ENCODE results near the gene SEMA5B.

SEMA5B gene

DNA sequence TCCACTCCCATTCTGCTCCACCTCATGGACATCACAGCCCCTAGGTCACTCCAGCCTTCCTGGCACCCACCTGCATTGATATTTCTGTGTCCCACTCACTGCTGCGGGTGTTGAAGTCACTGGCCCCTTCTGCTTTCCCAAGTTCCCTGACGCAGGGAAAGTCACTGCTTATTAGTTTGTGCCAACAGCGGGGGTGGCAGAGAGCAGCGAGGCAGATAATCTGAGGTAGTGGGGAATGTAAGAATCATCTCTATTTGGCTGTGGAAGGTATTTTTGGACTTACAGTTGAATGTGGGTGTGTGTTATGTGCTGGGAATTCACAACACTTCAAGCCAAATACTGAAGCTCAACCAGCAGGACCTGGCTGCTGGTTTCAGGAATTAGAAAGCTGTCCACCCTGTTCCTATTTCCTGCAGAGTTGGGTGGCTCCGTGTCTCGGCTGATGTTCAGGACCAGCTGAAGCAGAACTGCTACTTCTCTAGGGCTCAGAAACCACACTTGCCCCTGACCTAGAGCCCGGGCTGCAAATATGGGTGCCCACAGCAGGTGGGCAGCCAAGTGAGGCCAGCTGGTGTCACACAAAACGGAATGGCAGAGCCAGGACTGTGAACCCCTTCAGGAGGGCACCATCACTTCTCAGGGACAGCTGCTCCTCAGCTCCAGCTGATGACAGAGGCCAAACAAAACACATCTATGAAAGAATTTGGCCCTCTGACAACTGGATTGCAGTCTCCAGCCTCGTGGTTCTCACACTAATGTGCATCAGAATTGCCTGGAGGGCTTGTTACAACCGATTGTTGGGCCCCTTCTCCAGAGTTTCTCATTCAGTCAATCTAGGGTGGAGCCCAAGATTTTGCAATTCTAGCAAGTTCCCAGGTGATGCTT lies 57.7 kb downstream of the SEMA5B start:
- DNase-seq: no peak

DNA sequence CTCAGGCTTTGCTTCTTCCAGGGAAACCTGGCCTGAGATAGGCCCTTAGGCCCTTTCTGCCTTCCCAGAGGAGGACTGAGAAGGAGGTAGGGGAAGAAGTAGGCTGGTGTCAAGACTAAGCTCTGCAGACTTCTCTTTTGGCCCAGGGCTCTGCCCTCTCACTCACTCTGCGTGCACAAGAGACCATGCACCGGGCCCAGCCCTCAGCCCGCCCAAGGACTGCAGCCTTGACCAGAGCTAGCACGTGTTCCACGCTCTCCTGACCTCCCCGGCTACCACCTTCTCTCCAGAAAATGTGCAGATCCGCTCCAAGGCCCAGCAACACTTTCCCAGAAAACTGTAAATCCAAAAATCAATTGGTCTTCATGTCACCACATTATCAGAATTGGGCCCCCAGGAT lies 59.8 kb downstream of the SEMA5B start:
- DNase-seq: no peak

DNA sequence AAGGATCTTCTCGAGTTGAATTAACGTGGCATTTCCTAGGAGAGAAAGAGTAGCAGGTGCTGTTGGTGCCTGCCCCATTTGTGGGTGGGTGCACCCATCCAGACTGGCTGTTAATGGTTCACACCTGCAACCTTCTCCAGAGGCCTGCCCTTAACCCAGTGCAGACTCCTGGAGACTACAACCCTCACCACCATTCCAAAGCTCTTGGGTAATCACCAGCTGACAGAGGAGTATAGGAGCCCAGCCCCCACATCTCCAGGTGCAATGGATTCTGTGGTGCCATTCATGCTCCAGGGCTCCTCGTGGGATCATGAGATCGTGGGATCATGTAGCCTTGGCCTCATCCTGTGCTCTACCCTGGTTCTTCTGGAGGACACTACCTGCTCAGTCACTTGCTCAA lies 60.2 kb downstream of the SEMA5B start:
- no peak for DNase-seq

DNA sequence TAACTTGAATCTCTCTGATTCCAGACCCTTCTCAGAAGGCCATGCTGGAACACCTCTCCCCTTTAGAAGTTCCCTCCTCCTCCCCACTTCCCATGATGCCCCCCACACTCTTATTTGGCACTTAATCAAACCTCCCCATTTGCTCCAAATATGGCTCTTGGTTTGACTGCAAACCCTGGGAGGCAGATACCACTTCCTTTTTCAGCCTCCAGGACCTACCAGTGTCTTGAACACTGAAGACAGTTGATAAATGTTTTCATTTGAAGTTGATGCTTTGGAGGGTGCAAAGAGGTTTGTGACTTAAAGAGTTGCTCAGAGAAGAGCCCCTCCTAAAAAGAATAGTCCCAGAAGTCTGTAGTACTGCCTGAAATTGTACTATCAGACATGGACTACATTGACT lies 61.5 kb downstream of the SEMA5B start:
- no peak for DNase-seq

DNA sequence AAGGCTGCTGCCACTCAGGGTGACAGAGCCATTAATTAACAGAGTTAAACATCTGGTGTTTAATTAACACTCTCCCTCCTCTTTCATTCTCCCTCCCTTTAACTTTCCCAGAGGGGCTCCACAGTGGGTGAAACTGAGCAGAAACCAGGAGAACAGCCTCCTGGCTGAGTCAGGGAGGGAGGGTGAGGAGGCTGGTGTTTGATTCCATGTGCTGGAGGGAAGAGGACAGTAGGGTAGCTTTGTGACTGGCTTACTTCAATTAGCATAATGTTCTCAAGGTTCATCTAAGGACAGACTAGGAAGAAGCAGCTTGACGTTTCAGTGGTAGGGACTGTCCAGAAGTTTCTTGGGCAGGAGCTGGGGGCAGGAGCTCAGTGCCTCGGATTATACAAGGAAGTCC lies 62.8 kb downstream of the SEMA5B start:
- DNase-seq: no peak

DNA sequence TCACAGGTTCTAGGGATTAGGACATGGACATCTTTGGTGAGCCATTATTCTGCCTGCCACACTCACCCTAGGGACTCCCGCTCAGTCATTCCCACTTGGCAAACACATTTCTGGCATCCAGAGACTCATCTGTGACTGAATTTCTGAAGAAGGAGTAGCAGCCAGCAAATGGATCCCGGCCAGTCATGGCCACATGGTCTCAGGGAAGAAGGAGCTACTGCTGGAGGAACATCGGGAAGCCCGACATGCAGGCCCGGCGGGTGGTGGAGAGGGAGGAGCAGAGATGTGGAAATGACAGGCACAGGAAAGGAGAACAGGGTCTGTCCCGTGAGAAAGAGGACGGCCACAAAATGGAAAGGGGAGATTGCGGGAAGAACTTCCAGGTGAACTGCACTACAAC lies 65.4 kb downstream of the SEMA5B start:
- no peak for DNase-seq

DNA sequence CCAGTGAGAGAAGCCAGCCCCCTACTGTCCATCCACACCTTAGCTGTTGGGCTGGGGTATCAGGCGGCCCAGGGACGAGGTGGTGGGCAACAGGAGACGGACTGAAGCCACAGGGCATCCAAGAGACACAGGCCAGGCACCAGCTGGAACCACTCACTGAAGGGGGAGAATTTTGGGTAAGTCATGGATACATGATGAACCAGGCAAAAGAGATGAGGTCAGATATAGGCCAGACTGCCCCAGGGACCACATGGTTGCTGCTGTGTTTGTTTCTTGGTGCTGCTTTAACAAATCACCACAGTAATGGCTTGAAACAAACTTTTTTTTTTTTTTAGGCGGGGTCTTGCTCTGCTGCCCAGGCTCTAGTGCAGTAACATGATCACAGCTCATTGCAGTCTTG lies 66.4 kb downstream of the SEMA5B start:
- DNase-seq: no peak

DNA sequence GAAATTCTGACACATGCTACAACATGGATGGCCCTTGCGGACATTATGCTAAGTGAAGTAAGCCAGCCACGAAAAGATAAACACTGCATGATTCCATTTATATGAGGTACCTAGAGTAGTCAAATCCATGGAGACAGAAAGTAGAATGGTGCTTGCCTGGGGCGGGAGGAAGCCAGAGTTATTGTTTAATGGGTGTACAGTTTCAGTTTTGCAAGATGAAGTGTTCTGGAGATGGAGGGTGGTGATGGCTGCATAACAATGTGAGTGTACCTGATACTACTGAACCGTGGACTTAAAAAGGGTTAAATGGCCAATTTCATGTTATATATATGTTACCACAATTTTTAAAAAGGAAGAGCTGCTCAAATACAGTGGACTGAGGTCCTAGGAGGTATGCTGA lies 66.9 kb downstream of the SEMA5B start:
- DNase-seq: no peak

DNA sequence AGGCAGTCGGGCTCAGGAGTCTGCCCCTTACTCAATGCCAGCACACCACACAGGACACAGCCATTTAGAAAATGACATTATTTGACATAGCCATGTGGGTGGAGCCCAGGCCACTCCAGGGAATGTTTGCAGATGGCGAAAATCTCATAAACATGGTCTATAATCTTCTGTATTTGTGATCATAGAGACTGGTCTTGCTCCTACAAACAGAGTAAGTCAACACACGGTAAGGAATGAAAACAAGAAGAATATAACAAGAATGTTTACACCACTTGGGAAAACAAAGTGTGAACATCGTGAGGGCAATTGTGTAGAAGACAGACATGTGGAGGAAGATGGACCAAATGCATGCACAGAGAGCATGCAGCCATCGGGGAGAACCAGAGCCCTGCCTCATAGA lies 68.2 kb downstream of the SEMA5B start:
- DNase-seq: no peak

DNA sequence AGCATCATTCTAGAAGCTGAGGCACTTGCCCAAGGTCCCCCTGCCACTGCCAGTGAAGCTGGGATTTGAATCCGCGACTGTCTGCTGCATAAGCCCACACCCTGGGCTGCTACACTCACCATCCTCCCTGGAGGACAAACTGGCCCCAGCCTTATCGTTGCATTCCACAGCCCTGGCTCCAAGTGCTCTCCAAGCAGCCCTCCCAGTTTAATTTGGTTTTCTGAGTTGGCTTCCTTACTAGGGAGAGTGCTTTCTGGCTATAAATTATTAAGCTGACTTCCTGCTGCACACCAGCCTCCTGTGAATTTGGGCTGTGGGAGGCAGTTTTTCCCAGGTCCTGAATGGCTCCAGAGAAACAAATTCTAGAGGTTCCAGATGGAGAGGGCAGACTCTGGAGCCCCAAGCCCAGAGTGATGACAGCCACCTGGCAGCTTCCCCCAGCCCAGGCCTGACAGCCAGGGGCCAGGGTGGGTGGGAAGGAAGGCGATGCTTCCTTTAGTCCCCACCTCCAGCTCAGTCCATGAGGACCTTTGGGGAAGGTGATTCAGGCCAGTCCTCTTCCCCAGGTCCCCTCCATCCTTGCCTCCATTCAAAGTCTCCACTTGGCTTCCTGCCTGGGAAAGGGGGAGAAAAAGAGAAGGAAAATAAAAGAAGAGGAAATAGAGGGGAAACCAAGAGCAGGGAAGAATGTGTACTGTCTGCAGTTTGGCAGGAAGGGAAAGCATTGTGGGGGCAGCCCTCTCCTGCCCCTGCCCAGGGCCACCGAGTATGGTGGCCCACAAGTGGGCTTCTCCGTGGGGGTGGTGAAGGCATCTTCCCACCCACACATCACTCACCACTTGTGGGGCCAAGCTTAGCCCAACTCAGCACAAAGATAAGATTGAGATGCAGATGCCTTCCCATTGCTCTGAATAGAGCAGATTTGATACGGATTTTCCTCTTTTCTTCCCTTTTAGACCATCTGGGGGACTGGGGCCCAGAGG lies 69.6 kb downstream of the SEMA5B start:
- DNase-seq: no peak

DNA sequence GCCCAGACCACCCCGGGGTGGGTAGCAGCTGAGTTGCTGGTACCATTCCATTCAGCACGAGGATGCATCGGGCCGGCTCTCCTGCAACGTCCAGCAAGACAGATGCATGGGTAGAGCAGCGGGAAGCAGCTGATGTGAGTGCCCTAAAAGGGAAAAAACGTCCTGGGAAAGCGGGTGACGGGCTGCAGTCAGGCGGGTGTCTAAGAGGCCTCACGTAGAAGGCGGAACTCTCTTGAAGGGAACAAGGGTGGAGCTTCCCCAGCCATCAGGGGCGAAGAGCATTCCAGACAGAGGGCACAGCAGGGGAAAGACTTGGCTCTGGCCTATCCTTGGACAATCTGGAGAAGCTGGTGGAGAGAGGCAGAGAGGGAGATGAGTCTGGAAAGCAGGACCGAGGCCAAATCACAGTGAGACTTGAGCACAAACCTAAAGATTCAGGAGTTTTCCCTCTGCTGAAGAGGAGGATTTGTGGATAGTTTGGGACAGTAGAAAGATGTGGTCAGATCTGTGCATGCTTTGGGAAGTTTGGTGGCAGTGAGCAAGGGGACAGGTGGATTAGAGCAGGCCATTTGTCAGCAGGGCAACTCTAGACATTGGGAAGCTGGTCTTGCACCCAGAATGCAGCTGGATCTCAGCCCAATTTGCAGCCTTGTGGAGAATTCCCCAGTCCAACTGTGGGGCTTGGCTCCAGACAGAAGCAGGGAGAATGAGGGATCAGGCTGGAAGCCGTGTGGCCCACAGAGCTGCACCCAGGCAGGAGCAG lies 70.7 kb downstream of the SEMA5B start:
- DNase-seq: no peak

DNA sequence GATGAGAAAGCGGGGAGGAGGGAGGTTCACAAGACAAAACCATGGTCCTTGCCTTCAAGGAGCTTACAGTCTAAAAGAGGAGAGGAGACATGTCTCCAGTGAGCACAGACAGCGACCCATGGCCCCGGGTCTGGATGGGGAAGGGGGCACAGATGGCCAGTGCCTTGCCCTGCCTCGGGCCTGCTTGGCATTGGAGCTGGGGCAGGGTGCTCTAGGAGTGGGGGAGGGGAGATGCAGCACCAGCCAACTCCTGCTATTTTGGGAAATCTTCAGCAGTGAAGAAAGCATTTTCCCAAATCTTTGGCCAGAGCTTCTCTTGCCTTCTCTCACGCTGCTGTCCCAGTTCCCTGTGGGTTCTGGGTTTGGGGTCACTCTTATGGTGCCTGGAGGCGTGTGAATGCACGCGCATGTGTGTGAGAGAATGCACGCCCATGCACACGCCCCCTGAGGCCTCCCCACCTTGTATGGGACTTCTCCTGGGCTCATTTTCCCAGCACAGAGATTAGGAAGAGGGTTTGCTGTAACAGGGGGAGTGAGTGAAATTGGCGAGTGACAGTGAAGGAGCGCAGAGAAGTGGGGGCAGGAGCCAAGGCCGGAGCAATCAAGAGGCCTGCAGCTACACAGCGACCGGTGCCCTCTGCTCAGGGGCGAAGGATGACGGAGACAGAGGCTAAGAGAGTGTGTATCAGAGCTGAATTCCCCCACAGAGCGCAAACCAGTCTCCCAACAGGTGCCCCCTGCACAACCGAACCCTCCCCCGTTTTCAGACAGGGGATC lies 71.5 kb downstream of the SEMA5B start:
- no peak for DNase-seq

DNA sequence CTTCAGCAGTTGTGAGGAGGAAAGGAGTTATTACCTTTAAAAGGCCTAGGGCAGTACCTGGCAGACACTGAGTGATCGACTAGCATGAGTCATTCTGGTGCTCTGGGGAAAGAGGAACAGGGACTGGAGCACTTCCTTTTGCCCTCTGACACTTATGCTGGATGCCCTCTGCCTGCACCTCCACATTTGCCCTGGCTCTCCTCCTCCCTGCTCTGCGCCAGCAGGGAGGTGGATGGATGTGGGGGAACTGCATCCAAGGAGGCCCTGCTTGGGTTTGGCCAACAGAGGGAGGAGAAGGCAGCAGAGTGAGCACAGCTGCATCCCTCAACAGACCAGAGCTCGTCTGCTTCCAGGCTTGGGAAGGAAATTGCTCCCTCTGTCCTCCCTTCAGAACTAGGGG lies 75.0 kb downstream of the SEMA5B start:
- no peak for DNase-seq

DNA sequence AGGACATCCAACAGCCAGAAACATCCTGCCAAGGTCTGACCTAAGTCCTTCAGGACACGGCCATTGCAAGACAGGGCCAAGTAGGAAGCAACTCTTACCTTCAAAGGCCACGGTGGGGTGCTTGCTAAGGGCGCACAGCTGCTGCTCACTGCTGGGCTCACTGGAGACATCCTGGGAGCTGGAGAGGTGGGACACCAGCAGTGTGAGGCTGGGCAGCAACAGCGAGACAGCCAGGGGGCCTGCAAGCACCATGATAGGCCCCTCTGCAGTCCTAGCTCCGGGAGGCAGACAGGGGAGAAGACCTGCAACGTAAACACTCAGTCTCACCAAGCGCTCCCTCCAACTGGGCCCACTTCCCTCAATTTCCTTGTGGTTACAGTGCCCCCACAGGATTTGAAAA lies 79.2 kb downstream of the SEMA5B start:
- DNase-seq: no peak

DNA sequence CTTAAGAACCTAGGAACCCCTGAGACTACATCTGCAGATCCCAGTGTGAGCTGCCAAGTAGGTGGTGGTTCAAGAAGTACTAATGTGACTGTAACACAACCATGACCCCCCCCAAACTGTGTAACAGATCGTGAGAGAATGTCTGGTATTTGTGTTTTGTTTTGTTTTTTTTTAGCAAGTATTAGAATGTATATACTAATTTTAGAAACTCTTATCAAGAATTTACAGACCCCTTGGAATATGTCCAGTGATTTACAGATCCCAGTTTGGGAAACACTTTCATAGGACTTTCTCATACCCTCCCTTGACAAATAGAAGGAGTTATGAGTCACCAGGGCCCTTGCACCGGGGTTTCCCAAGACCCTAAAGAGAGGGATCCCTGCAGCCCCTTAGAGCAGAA lies 79.8 kb downstream of the SEMA5B start:
- no peak for DNase-seq

DNA sequence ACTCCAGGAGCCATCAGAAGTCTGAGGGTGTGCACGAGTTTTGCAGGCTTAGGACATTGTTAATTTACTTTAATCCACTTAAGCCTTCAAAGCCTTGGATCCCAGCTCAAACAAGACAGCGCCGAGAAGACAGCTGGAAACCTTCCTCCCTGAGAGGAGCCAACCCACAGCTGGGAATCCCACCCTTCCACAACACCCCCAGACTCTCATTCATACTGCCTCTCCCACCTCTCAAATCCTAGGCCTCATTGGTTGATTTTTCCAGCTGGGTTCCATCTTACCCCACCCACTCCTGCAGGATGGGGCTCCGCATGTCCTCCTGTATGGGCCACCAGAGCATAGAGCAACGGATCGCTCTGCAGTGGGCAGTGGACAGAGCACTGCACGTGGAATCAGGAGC lies 80.4 kb downstream of the SEMA5B start:
- DNase-seq: no peak

DNA sequence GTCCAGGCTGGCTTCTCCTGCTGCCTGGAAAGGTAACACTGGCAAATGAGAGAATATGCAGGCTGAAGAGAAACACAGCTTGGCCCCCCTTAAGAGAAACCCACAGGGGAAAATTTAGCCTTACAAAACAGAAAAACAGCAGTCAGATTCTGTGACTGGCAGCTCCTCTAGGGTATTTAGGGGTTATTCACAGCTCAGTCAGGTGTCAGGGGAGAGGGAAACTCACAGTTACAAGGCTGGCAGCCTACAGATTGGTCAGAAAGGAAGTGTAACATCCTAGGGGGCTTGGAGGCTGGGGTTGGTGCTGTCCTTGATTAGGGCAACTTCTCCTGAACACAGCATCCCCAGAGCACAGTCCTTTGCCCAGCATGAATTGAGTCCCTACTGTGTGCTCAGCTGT lies 81.4 kb downstream of the SEMA5B start:
- DNase-seq: no peak

DNA sequence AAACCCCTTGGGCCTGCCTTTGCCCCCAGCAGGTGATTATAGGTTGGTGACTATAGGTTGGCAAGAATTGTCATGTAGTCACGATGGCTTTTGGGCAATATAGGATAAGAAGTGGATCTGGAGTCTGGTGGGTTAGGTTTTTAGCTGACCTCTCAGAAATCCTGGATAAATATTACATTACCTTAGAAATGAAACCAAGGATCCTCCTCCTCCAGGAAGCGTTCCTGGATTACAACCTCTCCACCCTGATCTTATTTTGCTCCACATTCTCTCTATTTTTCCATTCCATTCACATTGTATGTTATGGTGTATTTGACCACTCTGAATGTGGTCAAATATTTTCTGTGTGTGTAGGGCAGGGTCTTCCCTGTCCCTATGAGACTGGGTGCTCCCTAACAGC lies 82.3 kb downstream of the SEMA5B start:
- no peak for DNase-seq

DNA sequence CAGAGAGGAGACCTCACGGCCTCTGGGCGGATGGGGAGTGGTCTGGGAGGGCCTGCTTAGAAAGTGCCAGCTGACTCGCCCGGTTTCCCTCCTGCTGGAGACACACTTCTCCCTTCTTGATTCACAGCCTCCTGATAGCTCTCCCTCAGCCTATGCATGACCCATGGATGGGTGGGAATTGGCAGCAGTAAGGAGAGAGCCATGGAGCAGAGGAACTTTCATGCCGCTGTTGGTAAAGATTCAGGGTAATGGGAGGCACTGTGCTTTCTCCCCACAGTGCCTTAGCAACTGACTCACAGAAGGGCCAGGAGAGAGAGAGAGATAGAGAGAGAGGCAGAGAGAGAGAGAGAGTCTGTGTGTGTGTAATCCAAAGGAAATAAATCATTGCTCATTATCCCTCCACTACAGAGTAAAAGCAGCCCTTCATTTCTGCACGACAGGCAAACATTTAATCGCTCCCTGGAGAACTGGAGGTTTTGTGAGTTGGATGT lies 82.8 kb downstream of the SEMA5B start:
- no peak for DNase-seq

DNA sequence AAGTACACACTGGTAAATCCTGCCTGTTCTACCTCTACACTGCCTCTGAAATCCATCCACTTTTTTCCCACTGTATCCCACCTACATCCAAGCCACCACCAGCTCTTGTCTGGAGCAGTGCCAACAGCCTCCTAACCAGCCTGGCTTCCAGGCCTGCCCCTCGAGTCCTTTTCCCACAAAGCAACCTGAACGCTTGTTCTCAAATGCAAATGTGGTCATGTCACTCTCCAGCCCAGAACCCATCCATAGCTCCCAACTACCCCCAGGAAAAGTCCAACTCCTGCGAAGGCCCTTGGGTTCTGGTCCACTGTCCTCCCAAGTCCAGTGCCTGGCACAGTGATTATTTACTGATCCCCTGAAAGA lies 83.8 kb downstream of the SEMA5B start:
- no peak for DNase-seq

DNA sequence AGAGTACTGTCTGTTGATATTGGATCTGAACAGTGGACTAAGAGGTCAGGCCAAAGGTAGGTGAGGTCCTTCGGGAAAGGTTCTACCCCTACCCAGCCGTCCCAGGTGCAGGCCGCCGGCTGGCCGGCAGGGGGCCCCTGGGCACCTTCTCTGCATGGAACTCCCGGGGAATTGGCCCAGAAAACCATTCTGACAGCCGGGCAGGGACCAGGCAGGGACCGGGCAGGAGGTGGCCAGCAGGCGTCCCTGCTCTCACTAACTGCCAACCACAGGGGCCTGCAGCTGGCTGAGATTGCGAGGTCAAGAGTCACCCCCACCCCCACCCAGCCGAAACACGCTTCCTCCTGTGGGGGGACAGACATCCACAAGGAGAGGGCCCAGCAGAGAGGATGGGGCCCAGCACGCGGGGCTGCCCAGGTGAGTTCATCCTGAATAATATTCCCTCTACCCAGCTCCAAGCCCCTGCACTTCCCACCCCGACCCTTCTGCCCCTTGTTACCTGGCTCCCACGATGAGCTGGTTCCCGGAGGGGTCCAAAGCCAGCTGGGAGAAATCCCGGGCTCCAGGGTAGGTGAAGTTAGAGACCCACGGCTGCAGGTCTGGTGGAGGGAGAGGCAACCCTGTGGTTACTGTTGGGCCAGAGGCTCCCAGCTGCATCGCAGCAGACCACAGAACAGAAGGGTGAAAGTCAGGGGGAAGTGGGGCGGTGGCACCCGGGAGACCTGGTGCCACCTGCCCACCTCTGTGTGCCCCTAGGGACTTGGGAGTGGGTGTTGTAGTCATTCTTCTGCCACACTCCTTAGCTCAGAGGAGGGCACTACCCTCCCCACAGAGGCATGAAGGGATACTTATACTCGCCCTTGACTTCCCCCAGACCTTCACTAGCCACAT lies 84.4 kb downstream of the SEMA5B start:
- DNase-seq: peak; percentile 4 to 8

Measured in NCI-H1930 (cell line).